Sigmoid colon (tissue), 4 donors: ENCODE data around the gene MOK.

Experiments used
- CTCF ChIP-seq, 4 experiments: fragments of 450-650 bp in 3 of 4; fragments of 200-600 bp in 1 of 4; IDR thresholded peaks; one replicate each; pipeline ENCODE4 v1.5.1; 2016 to 2019; ENCODE audit warnings: antibody characterized with exemption in 4 of 4, mild to moderate bottlenecking in 3 of 4, moderate library complexity in 2 of 4
- POLR2AphosphoS5 ChIP-seq, 4 donors: sonication (generic); formaldehyde crosslinking; IDR thresholded peaks; one replicate each; pipeline ENCODE4 v1.6.1; 2017; ENCODE audit warnings: antibody characterized with exemption in 4 of 4

- TF ChIP-seq CTCF (IDR thresholded peaks at IDR 0.05) (no peak), POLR2AphosphoS5 (IDR thresholded peaks at IDR 0.05) (no peak)
These were observed 96.2 kb downstream of the MOK start for GRCh38 chr14:102208741-102209140.
